Fibroblast of gingiva (primary cell): ENCODE data around the gene ZFAND3.
"Not testable (repeated sequence)": the region's sequence is repeated elsewhere in the genome, so short reads cannot be mapped to it uniquely, and the experiment has no call there.

Experiments used
- DNase-seq: peaks from one replicate; pipeline ENCODE4 v3.0.0-alpha.2; 2011; ENCODE audit warnings: low read depth

Gene ZFAND3

GRCh38 chr6:37865504-37865903, 46.0 kb downstream of the ZFAND3 start:
- no peak for DNase-seq

DNA sequence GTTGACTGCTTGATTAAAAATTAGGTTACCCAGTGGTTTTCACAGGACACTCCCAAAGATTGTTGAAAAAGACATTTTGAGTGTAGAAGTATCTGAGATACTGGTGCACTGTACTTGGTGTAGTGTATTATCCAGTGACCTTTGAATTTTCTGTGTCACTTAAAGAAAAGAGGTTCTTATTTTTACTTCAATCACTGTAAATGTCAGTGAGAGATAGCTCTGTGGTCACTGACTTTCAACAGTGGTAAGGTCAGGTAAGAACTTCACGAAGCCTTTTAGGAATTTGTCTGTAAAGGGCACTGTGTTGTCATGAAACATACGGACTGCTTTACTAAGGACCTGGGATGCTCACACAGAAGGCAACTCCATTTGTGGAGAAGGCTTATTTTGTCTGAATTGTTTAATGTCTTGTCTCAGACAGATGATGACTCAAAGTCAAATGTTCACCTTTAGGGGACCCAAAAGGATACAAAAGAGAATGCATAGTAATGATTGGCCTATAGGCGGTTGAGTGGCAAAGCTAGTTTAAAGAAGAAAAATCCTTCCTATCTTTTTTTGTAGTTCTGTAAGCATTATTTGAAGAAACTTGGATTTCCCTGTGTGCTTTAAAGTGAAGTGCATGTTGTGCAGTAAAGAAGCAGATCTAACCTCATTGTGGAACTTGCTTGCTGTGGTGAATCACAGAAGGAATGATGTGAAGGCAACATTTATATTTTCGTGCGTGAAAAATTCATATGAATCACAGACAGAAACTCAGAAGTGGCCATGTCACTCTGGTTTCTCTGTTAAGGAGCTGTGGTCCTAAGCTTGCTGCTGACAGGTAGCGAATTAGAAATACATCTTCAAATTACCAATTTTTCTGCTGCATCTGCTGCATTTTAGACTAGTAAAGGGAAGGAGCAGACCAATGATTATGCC, 47.3 kb downstream of the ZFAND3 start:
- no peak for DNase-seq

DNA sequence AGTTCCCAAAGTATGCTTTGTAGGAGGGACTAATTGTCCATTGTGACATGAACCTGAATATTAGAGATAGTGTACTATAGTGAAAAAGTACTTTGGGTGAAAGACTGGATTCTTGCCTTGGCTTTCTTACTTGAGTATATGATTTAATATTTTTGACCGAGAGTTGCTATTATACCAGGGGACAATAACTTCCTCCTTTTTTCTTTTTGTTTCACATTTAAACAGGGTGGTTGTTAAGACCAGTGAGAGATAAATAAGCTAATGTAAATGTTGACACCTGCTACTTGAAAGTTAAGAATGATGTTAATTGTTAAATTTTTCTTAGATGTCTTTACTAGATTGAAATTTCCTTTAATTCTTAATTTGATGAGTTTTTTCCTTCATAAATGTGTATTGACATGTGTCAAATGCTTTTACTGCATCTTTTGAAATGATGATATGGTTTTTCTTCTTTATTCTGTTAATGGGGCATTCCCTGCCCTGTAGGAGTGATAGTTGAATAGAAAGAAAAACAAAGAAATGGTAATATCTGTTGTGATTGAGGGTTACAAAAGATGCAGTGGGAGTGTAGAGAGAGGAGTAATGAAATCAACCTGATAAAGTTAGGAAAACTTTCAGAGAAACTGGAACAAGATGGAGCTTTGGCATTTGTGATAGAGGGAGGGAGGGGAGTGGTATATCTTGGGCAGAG, 48.4 kb downstream of the ZFAND3 start:
- no peak for DNase-seq

- DNase-seq = no peak
Measured at GRCh38 chr6:37868447-37868825, 48.9 kb downstream of the ZFAND3 start.

DNA sequence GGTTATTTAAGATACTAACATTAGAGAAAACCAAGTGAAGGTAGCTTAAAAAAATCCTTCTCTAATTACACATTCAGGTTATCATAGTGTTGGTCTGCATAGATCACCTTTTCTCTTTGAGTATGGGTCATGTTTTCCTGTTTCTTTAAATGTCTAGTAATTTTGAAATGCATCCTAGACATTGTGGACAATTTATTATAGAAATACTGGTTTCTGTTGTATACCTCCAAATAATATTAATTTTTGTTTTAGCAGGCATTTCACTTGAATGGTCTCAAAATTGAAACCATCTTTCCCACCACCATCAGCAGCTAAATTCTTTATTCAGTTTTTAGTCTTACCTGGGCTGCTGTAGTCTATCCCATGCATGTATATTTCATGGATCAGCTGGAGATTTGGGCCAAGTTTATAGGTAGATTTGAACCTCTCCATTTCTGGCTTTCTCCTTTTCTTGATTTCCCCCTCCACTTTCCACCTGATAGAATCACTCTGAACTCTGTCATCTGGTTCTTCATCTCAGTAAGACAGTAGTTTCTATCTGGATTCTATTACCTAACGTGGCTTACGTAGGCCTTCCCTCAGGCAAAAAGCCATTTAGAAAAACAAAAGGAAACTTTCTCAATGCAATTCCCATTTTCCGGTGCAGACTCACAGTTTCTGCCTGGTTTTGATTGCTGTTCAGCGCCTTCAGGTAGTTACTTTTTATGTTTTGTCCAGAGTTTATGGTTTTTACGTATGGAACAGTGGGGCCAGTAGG, 52.3 kb downstream of the ZFAND3 start:
- no peak for DNase-seq

- no peak for DNase-seq
Measured at GRCh38 chr6:37872373-37872745, 52.8 kb downstream of the ZFAND3 start.

DNA sequence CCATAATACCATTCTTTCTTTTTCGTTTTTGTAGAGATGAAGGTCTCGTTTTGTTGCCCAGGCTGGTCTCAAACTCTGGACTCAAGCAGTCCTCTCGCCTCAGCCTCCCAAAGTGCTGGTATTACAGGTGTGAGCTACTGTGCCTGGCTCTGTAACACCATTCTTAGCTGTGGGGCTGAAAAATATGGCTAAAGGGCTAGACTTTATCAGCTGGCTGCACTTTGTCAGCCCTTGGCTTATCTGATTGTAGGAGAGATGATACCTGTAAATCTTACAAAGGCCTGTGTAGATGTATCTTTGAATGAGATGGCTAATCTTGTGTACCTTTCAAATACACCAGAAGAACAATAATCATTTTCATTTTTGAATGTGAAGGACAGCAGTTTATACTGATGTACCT, 55.2 kb downstream of the ZFAND3 start:
- DNase-seq = no peak

DNA sequence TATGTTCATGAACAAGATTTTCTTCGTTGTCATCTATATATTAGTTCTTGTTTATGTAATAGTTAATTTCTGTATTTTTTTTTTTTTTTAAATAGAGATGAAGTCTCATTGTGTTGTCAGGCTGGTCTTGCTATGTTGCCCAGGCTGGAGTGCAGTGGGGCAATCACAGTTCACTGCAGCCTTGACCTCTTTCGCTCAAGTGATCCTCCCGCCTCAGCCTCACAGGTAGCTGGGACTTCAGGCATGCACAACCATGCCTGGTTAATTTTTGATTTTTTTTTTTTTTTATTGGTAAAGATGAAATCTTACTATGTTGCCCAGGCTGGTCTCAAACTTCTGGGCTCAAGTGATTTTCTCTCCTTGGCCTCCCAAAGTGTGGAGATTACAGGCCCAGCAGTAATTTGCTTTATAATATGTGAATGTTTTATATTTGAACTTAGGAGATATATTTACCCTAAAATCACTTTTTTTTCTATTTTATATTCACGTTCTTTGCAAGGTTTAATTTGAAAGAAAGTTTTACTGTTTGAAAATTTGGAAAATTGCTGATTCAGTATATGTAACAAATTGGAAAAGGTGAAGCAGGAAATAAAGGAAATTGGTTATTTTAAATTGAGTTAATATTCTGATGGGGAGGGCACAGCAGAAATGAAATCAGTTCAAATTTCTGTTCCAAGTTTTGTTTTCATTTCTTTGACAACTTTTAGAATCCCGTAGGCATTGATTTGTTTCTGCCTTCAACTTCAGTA, 56.2 kb downstream of the ZFAND3 start:
- DNase-seq = no peak

- no peak for DNase-seq
Measured at GRCh38 chr6:37876843-37877242, 57.3 kb downstream of the ZFAND3 start.

DNA sequence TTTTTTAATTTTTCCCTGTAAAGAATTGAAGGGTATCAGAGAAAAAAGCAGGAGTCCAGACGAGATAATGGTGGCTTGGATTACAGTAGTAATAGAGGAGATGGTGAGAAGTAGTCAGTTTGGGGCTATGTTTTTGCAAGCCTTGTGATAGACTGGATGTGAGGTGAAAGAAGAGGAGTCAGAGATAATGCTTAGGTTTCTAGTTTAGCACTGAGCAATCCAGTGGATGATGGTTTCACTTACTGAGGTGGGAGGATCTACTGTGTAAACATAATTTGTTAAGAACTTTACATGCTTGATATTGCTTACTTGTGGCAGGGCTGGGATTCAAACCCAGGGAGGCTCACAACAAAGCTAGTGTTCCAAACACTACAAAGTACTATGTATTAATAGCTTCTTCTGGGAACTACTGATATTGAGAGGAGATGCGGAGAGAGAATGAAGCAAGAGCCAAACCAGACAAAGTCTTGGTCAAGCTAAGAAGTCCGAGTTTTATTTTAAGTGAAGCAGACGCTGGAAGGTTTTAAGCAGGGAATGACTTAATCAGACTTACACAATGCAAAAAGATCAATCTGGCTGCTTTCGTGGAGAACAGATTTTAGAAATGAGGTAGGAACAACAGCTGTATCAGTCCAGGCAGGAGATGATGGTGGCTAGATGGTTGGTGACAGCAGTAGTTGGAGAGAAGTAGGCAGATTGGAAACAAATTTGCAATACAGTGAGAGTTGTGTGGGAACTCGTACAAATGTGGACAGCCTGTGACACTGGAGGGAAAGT, 58.0 kb downstream of the ZFAND3 start:
- DNase-seq = peak; percentile 60

- no peak for DNase-seq
Measured at GRCh38 chr6:37878150-37878710, 58.7 kb downstream of the ZFAND3 start.

- not testable (repeated sequence) for DNase-seq
Measured at GRCh38 chr6:37880602-37881001, 61.1 kb downstream of the ZFAND3 start.

GRCh38 chr6:37882292-37882691, 62.8 kb downstream of the ZFAND3 start:
- no peak for DNase-seq

GRCh38 chr6:37882724-37883413, 63.3 kb downstream of the ZFAND3 start:
- peak; percentile 81 for DNase-seq

GRCh38 chr6:37884548-37884947, 65.0 kb downstream of the ZFAND3 start:
- DNase-seq = no peak

DNA sequence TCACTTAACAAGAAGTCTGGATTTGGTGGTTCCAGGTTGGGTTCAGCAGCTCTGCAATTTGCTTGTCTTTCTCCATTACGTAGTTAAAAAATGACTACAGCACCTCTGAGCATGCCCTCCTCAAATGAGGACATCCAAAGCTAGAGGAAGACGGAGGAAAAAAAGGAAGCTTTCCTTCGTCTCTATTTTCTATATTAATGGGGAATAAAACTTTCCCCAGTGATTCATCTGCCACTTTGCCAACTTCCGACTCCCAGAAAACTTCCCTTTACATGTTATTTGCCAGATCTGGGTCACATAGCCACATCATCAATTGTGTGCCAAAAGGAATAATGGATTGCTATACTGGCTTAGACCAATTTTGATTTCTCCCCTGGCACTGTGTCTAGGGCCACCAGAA, 69.5 kb downstream of the ZFAND3 start:
- DNase-seq = no peak

GRCh38 chr6:37889486-37889885, 70.0 kb downstream of the ZFAND3 start:
- no peak for DNase-seq

DNA sequence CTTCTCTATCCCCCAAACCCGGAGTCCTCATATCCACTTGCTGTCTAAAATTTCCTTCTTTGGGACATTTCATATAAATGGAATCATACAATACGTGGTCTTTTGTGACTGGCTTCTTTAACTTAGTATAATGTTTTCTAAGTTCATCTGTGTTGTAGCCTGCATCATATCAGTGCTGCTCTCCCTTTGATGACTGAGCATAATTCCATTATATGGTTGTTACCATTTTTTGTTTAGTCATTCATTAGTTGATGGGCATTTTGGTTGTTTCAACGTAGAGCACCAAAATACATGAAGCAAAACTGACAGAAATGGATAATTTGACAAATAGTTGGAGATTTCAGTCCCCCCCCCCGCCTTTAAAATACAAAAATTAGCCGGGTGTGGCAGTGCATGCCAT, 71.5 kb downstream of the ZFAND3 start:
- no peak for DNase-seq

DNA sequence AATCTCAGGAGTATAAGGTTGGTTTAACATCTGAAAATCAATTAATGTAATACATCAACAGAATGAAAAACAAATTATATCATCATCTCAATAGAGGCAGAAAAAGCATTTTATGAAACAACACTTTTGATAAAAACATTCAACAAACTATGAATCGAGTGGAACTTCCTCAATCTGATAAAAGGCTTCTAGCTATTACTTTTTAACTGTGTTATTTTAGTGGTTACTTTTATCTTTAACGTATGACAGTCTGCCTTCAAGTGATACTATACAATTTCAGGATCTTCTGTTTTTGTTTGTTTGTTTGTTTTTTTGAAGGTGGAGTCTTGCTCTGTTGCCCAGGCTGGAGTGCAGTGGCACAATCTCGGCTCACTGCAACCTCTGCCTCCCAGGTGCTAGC, 73.7 kb downstream of the ZFAND3 start:
- no peak for DNase-seq

DNA sequence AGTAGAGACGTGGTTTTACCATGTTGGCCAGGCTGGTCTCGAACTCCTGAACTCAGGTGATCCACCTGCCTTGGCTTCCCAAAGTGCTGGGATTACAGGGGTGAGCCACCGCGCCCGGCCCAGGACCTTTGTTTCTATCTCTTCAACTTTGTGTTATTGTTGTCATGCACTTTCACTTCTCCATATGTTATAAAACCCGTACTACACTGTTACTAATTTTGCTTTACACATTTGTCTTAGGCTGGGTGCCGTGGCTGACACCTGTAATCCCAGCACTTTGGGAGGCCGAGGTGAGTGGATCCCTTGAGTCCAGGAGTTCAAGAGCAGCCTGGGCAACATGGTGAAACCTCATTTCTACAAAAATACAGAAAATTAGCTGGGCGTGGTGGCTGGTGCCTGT, 74.2 kb downstream of the ZFAND3 start:
- DNase-seq = not testable (repeated sequence)
